ENCODE results near the gene LRCOL1.

- TF ChIP-seq, protein P1, sequence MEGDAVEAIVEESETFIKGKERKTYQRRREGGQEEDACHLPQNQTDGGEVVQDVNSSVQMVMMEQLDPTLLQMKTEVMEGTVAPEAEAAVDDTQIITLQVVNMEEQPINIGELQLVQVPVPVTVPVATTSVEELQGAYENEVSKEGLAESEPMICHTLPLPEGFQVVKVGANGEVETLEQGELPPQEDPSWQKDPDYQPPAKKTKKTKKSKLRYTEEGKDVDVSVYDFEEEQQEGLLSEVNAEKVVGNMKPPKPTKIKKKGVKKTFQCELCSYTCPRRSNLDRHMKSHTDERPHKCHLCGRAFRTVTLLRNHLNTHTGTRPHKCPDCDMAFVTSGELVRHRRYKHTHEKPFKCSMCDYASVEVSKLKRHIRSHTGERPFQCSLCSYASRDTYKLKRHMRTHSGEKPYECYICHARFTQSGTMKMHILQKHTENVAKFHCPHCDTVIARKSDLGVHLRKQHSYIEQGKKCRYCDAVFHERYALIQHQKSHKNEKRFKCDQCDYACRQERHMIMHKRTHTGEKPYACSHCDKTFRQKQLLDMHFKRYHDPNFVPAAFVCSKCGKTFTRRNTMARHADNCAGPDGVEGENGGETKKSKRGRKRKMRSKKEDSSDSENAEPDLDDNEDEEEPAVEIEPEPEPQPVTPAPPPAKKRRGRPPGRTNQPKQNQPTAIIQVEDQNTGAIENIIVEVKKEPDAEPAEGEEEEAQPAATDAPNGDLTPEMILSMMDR (tag by site-specific recombination; IDR thresholded peaks at IDR 0.05) = no peak
- no peak for TF ChIP-seq KLF8 (tag by site-specific recombination; IDR thresholded peaks at IDR 0.05)
- TF ChIP-seq ZBTB11 (tag by site-specific recombination; conservative IDR thresholded peaks at IDR 0.05; ENCODE audit: low read depth) = no peak
- TF ChIP-seq SETDB1 (IDR thresholded peaks at IDR 0.05; ENCODE audit: insufficient read length, low read length) = no peak
- TF ChIP-seq REST (tag by site-specific recombination; IDR thresholded peaks at IDR 0.05) = no peak
- no peak for TF ChIP-seq ZNF501 (tag by site-specific recombination; IDR thresholded peaks at IDR 0.05)
- no peak for TF ChIP-seq HIC1 (tag by site-specific recombination; IDR thresholded peaks at IDR 0.05)
Observed at GRCh38 chr12:132588319-132588718, 22.1 kb downstream of the LRCOL1 start.
